GM12872 (cell line): ENCODE results near the gene PKP4.

ENCODE experiments used
- CTCF ChIP-seq: IDR thresholded peaks from 3 replicates; pipeline ENCODE4 v1.5.1; 2011; ENCODE audit warnings: low read depth, mild to moderate bottlenecking, low read length, moderate library complexity; ENCODE audit not compliant: insufficient read depth

The PKP4 gene

GRCh38 chr2:158456309-158457066, at the start of gene PKP4, which contains the start of gene CCDC148:
TSS of gene PKP4 (plus strand) at chr2:158456952. CDS start at chr2:158533185, 76,233 bp downstream.
TSS of gene CCDC148 (minus strand) at chr2:158456753. CDS start at chr2:158456439, 314 bp downstream.
- TF ChIP-seq CTCF, result no peak

- TF ChIP-seq CTCF, result no peak
Observed at GRCh38 chr2:158407031-158407430, 49.7 kb upstream of the PKP4 start.

GRCh38 chr2:158410132-158410531, 46.6 kb upstream of the PKP4 start:
- no peak for TF ChIP-seq CTCF

GRCh38 chr2:158411748-158412147, 45.0 kb upstream of the PKP4 start:
- TF ChIP-seq CTCF, result no peak

- TF ChIP-seq CTCF, result no peak
Observed at GRCh38 chr2:158412206-158412605, 44.5 kb upstream of the PKP4 start.

GRCh38 chr2:158413581-158413980, 43.2 kb upstream of the PKP4 start:
- TF ChIP-seq CTCF, result no peak

- no peak for TF ChIP-seq CTCF
Observed at GRCh38 chr2:158414538-158414937, 42.2 kb upstream of the PKP4 start.

- no peak for TF ChIP-seq CTCF
Observed at GRCh38 chr2:158432117-158432516, 24.6 kb upstream of the PKP4 start.
